ENCODE data around the gene C2CD2.

Gene C2CD2

GRCh38 chr21:41836166-41837015 is 117.4 kb downstream of the C2CD2 start:
- DNase-seq = no peak

GRCh38 chr21:41835711-41836154 is 118.1 kb downstream of the C2CD2 start:
- DNase-seq = no peak
